C4-2B (cell line): Measurements from ENCODE around the gene KLHL26.

Source experiments
- ZFX ChIP-seq: fragments of 450-650 bp; IDR thresholded peaks from 2 replicates; pipeline ENCODE4 v1.6.1; 2017
- TF ChIP-seq, protein P1 (sequence below): fragments of 450-650 bp; conservative IDR thresholded peaks from 2 replicates; pipeline ENCODE4 v1.5.1; 2017; ENCODE audit warnings: mild to moderate bottlenecking

DNA sequence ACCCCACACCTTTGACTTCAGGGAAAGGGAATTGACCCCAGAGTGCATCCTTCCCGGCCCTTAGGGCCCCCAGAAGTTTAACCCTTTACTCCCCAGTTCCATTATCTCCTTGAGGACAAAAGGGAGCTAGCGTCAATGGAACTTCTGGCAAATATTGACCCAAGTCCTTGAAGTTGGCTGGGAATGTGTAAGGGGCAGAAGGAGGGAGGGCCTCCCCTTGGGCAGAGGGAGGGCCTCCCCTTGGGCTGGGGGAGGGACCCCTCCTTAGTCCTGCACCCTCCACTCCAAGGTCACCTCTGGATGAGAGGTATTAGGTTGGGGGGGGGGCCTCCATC is 27.1 kb upstream of the KLHL26 start:
- TF ChIP-seq, protein P1, sequence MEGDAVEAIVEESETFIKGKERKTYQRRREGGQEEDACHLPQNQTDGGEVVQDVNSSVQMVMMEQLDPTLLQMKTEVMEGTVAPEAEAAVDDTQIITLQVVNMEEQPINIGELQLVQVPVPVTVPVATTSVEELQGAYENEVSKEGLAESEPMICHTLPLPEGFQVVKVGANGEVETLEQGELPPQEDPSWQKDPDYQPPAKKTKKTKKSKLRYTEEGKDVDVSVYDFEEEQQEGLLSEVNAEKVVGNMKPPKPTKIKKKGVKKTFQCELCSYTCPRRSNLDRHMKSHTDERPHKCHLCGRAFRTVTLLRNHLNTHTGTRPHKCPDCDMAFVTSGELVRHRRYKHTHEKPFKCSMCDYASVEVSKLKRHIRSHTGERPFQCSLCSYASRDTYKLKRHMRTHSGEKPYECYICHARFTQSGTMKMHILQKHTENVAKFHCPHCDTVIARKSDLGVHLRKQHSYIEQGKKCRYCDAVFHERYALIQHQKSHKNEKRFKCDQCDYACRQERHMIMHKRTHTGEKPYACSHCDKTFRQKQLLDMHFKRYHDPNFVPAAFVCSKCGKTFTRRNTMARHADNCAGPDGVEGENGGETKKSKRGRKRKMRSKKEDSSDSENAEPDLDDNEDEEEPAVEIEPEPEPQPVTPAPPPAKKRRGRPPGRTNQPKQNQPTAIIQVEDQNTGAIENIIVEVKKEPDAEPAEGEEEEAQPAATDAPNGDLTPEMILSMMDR: no peak
- TF ChIP-seq ZFX: no peak
